ENCODE measurements around the gene CCDC3. TPM values are rescaled to one million over a fixed set of nuclear protein-coding genes. Genes with fewer than 3 reads are reported as not detected.

Gene CCDC3
- total RNA-seq, 1 experiment from 2014 or later: 1.4 TPM

- Histone ChIP-seq H3K9ac (ENCODE audit: low read length) (no peak overlapping the region), H3K9me3 (ENCODE audit: low read length) (peaks cover 9% of the 10 kb centered on the region; the same call in 1 of the 2 replicates), H3K4me2 (ENCODE audit: low read depth, low read length, poor library complexity, severe bottlenecking) (no peak overlapping the region), H3K36me3 (ENCODE audit: insufficient read depth, low read length) (peaks cover 4% of the 10 kb centered on the region; the same call in 1 of the 2 replicates), H4K20me1 (ENCODE audit: insufficient read depth, low read depth, low read length) (no peaks in the 10 kb centered on the region), H2AFZ (ENCODE audit: low read length) (no peak overlapping the region), H3K27ac (ENCODE audit: low read length) (no peak overlapping the region), H3K79me2 (ENCODE audit: low read length) (no peaks in the 10 kb centered on the region), H3K4me1 (ENCODE audit: low read length) (peaks cover 6% of the 10 kb centered on the region), H3K4me3 (ENCODE audit: low read length) (no peak overlapping the region), H3K27me3 (ENCODE audit: low read length) (no peaks in the 10 kb centered on the region), H3K9me2 (replicated peaks; ENCODE audit: insufficient read depth, low read length) (no peaks in the 10 kb centered on the region)
- no peak for DNase-seq
Observed at GRCh38 chr10:13018171-13018570, 16.7 kb upstream of the CCDC3 start.

DNA sequence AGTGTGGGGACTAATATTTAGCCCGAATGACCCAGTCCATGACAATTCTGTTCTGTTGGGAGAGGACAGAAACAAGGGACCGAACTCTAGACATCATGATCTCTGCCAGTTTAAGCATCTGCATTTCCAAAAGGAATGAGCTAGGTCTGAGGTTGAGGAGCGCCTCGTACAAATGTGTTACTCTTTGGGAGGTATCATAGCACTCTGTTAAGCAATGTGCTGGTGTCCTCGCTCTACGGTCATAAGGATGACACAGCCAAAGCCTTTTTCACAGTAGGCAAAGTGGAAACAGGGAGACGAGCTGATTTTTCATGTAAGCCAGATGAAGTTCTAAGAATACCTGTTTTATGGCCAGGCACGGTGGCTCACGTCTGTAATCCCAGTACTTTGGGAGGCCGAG, 15.4 kb upstream of the CCDC3 start:
- Histone ChIP-seq H3K4me1 (ENCODE audit: low read length) (peaks cover 10% of the 10 kb centered on the region), H3K9me2 (replicated peaks; ENCODE audit: insufficient read depth, low read length) (no peaks in the 10 kb centered on the region), H4K20me1 (ENCODE audit: insufficient read depth, low read depth, low read length) (no peaks in the 10 kb centered on the region), H3K36me3 (ENCODE audit: insufficient read depth, low read length) (no peaks in the 10 kb centered on the region), H3K4me2 (ENCODE audit: low read depth, low read length, poor library complexity, severe bottlenecking) (no peak overlapping the region), H3K4me3 (ENCODE audit: low read length) (no peak overlapping the region), H3K79me2 (ENCODE audit: low read length) (no peaks in the 10 kb centered on the region), H2AFZ (ENCODE audit: low read length) (no peak overlapping the region), H3K9ac (ENCODE audit: low read length) (no peak overlapping the region), H3K27ac (ENCODE audit: low read length) (no peak overlapping the region), H3K9me3 (ENCODE audit: low read length) (no peaks in the 10 kb centered on the region), H3K27me3 (ENCODE audit: low read length) (no peaks in the 10 kb centered on the region)
- DNase-seq: no peak

DNA sequence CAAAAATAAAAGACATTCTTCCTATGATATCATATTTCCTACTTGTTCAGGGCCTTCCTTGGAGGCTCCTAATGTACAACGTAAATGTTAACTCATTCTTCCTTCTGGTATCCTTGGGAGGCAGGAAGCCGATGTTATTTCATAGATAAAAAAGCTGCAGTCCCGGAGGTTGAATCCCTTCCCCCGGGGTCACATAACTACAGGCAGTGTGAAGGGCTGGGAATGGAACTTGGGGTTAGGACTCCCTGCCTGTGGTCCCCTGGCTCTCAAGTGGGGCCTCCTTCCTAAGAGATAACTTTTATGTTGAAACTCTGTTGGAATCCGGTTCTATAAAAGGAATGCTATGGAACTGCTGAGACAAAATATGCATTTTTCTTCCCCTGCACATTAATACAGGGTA, 14.9 kb upstream of the CCDC3 start:
- Histone ChIP-seq H3K4me1 (ENCODE audit: low read length) (peaks cover 10% of the 10 kb centered on the region), H3K9me2 (replicated peaks; ENCODE audit: insufficient read depth, low read length) (no peaks in the 10 kb centered on the region), H4K20me1 (ENCODE audit: insufficient read depth, low read depth, low read length) (no peaks in the 10 kb centered on the region), H3K4me2 (ENCODE audit: low read depth, low read length, poor library complexity, severe bottlenecking) (no peak overlapping the region), H3K9ac (ENCODE audit: low read length) (no peak overlapping the region), H3K79me2 (ENCODE audit: low read length) (no peaks in the 10 kb centered on the region), H3K27ac (ENCODE audit: low read length) (no peak overlapping the region), H3K27me3 (ENCODE audit: low read length) (no peaks in the 10 kb centered on the region), H2AFZ (ENCODE audit: low read length) (no peak overlapping the region), H3K9me3 (ENCODE audit: low read length) (no peaks in the 10 kb centered on the region), H3K4me3 (ENCODE audit: low read length) (no peak overlapping the region), H3K36me3 (ENCODE audit: insufficient read depth, low read length) (no peaks in the 10 kb centered on the region)
- DNase-seq: no peak

DNA sequence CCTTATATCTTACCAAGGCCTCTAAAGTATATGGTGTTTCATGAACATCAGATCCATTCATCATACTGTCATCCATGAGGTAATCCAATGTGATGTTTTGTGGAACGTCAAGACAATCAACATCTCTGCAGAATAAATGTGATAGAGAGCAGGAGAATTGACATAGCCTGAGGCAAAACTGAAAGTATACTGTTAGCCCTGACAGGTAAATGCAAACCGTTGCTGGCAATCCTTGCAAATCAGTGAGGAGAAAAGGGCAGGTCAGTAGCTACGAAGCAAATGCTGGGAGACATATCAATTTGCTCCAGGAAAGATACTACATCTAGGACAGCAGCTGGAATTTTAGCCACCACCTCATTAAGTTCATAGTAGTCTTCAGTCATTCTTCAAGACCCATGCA, 4.5 kb upstream of the CCDC3 start:
- H4K20me1 ChIP-seq (ENCODE audit: insufficient read depth, low read depth, low read length): no peaks in the 10 kb centered on the region
- H3K27me3 ChIP-seq (ENCODE audit: low read length): no peaks in the 10 kb centered on the region
- H3K9me3 ChIP-seq (ENCODE audit: low read length): no peaks in the 10 kb centered on the region
- no peak overlapping the region for H2AFZ ChIP-seq (ENCODE audit: low read length)
- H3K4me2 ChIP-seq (ENCODE audit: low read depth, low read length, poor library complexity, severe bottlenecking): no peak overlapping the region
- no peaks in the 10 kb centered on the region; the same call in 1 of the 2 replicates for H3K36me3 ChIP-seq (ENCODE audit: insufficient read depth, low read length)
- no peaks in the 10 kb centered on the region for H3K9me2 ChIP-seq (replicated peaks; ENCODE audit: insufficient read depth, low read length)
- DNase-seq: no peak
- no peaks in the 10 kb centered on the region for H3K79me2 ChIP-seq (ENCODE audit: low read length)
- no peak overlapping the region for H3K9ac ChIP-seq (ENCODE audit: low read length)
- H3K4me1 ChIP-seq (ENCODE audit: low read length): peaks cover 14% of the 10 kb centered on the region
- no peak overlapping the region for H3K27ac ChIP-seq (ENCODE audit: low read length)
- no peak overlapping the region for H3K4me3 ChIP-seq (ENCODE audit: low read length)

GRCh38 chr10:13003759-13004158, 2.2 kb upstream of the CCDC3 start:
- H3K9ac ChIP-seq (ENCODE audit: low read length): no peak overlapping the region
- H3K27ac ChIP-seq (ENCODE audit: low read length): 0 out of 2 replicates have a peak overlapping the region, but pooled peaks have one; percentile 17
- no peaks in the 10 kb centered on the region for H3K9me2 ChIP-seq (replicated peaks; ENCODE audit: insufficient read depth, low read length)
- peaks cover 26% of the 10 kb centered on the region for H3K4me1 ChIP-seq (ENCODE audit: low read length)
- H4K20me1 ChIP-seq (ENCODE audit: insufficient read depth, low read depth, low read length): no peaks in the 10 kb centered on the region
- no peaks in the 10 kb centered on the region for H3K9me3 ChIP-seq (ENCODE audit: low read length)
- no peak overlapping the region for H3K4me2 ChIP-seq (ENCODE audit: low read depth, low read length, poor library complexity, severe bottlenecking)
- H2AFZ ChIP-seq (ENCODE audit: low read length): peak overlapping the region; percentile 56
- no peaks in the 10 kb centered on the region for H3K79me2 ChIP-seq (ENCODE audit: low read length)
- DNase-seq: peak; percentile 77
- H3K36me3 ChIP-seq (ENCODE audit: insufficient read depth, low read length): no peaks in the 10 kb centered on the region; the same call in 1 of the 2 replicates
- no peaks in the 10 kb centered on the region for H3K27me3 ChIP-seq (ENCODE audit: low read length)
- no peak overlapping the region for H3K4me3 ChIP-seq (ENCODE audit: low read length)

DNA sequence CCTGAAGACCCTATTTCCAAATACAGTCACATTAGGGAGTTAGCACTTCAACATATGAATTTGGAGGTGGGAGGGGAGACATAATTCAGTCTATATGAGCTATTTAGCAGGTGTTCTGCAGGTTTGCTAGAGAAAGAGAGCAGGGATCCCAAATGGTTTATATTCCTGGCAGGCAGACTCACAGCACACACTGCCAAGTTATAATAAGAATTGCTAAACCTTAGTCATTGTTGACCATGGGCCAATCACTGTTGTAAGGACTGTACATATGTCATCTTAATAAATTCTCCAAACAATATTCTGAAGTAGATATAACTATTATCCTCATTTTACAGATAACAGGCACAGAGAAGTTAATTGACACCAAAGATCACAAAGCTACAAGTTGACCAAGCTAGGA, 1.5 kb upstream of the CCDC3 start:
- no peaks in the 10 kb centered on the region for H3K9me3 ChIP-seq (ENCODE audit: low read length)
- H3K79me2 ChIP-seq (ENCODE audit: low read length): no peaks in the 10 kb centered on the region
- no peaks in the 10 kb centered on the region for H4K20me1 ChIP-seq (ENCODE audit: insufficient read depth, low read depth, low read length)
- H2AFZ ChIP-seq (ENCODE audit: low read length): no peak overlapping the region
- no peak overlapping the region for H3K9ac ChIP-seq (ENCODE audit: low read length)
- no peak overlapping the region for H3K27ac ChIP-seq (ENCODE audit: low read length)
- H3K27me3 ChIP-seq (ENCODE audit: low read length): no peaks in the 10 kb centered on the region
- DNase-seq: no peak
- H3K4me1 ChIP-seq (ENCODE audit: low read length): peaks cover 26% of the 10 kb centered on the region
- H3K36me3 ChIP-seq (ENCODE audit: insufficient read depth, low read length): no peaks in the 10 kb centered on the region; the same call in 1 of the 2 replicates
- no peaks in the 10 kb centered on the region for H3K9me2 ChIP-seq (replicated peaks; ENCODE audit: insufficient read depth, low read length)
- no peak overlapping the region for H3K4me3 ChIP-seq (ENCODE audit: low read length)
- H3K4me2 ChIP-seq (ENCODE audit: low read depth, low read length, poor library complexity, severe bottlenecking): no peak overlapping the region

DNA sequence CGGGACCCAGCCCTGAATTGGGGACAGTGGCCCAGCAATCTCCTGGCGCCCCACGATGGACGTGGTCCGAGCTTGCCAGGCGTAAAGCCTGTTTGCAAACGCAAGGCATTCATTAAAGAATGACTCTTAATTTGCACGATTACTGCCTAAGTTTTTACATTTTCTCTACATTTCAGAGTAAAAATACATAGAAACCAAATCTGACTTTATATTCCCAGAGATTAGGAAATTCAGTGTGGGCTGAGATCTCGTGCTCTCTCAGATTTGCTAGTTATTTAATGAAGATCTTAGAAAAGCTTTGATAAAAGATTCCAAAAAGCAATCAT, 337 bp upstream of the CCDC3 start:
- no peaks in the 10 kb centered on the region for H3K79me2 ChIP-seq (ENCODE audit: low read length)
- H3K9ac ChIP-seq (ENCODE audit: low read length): no peak overlapping the region
- DNase-seq: no peak
- no peaks in the 10 kb centered on the region for H3K9me3 ChIP-seq (ENCODE audit: low read length)
- no peak overlapping the region for H2AFZ ChIP-seq (ENCODE audit: low read length)
- H3K27ac ChIP-seq (ENCODE audit: low read length): no peak overlapping the region
- no peaks in the 10 kb centered on the region for H4K20me1 ChIP-seq (ENCODE audit: insufficient read depth, low read depth, low read length)
- no peaks in the 10 kb centered on the region for H3K27me3 ChIP-seq (ENCODE audit: low read length)
- H3K36me3 ChIP-seq (ENCODE audit: insufficient read depth, low read length): no peaks in the 10 kb centered on the region; the same call in 1 of the 2 replicates
- H3K9me2 ChIP-seq (replicated peaks; ENCODE audit: insufficient read depth, low read length): no peaks in the 10 kb centered on the region
- H3K4me1 ChIP-seq (ENCODE audit: low read length): peaks cover 26% of the 10 kb centered on the region
- H3K4me3 ChIP-seq (ENCODE audit: low read length): no peak overlapping the region
- no peak overlapping the region for H3K4me2 ChIP-seq (ENCODE audit: low read depth, low read length, poor library complexity, severe bottlenecking)

DNA sequence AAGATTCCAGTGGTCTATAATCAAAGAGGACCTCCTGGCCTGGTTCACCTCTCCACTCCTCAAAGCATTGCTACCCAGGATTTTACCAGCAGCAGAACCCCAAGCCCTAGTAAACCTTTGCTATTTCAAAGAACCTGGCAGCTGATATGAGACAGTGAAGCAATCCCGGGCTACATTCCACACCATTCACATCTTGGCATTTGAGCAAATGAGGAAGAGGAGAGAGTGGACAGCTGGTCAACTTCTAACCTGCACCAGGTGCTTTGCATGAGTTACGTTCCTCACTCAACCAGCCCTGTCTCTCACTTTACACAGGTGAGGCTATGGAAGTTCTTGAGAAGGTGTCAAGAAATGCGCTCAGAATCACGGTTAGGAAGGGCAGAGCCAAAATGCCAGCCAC, 1.1 kb downstream of the CCDC3 start:
- Histone ChIP-seq H4K20me1 (ENCODE audit: insufficient read depth, low read depth, low read length) (no peaks in the 10 kb centered on the region), H3K4me2 (ENCODE audit: low read depth, low read length, poor library complexity, severe bottlenecking) (no peak overlapping the region), H3K9ac (ENCODE audit: low read length) (no peak overlapping the region), H3K27ac (ENCODE audit: low read length) (no peak overlapping the region), H3K79me2 (ENCODE audit: low read length) (no peaks in the 10 kb centered on the region), H3K27me3 (ENCODE audit: low read length) (no peaks in the 10 kb centered on the region), H3K36me3 (ENCODE audit: insufficient read depth, low read length) (no peaks in the 10 kb centered on the region; the same call in 1 of the 2 replicates), H3K9me2 (replicated peaks; ENCODE audit: insufficient read depth, low read length) (no peaks in the 10 kb centered on the region), H3K9me3 (ENCODE audit: low read length) (no peaks in the 10 kb centered on the region), H2AFZ (ENCODE audit: low read length) (no peak overlapping the region; the same call in 1 of the 2 replicates), H3K4me1 (ENCODE audit: low read length) (peaks cover 26% of the 10 kb centered on the region), H3K4me3 (ENCODE audit: low read length) (no peak overlapping the region)
- DNase-seq: no peak

DNA sequence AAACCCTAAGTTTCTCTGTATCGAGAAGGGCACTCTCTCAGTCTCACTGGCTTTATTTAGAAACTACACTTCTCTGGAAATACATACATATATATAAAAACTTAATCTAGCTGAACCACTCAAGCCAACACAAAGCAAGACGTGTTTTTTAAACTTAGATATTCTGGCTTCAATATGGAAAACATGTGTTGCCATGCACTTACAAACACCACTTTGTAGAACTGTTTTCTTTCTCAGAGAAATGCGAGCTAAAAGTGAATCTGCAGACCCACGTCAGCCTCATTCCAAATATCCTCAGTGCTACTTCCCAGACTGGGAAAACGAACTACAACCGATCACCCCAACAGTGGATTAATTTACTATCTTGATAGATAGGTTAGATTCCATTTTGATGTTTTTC, 1.7 kb downstream of the CCDC3 start:
- Histone ChIP-seq H3K9me2 (replicated peaks; ENCODE audit: insufficient read depth, low read length) (no peaks in the 10 kb centered on the region), H3K4me2 (ENCODE audit: low read depth, low read length, poor library complexity, severe bottlenecking) (no peak overlapping the region)
- no peak for DNase-seq

More for the DNA sequence above, 1.7 kb downstream of the CCDC3 start:
- no peak overlapping the region for H3K4me3 ChIP-seq (ENCODE audit: low read length)
- H3K27me3 ChIP-seq (ENCODE audit: low read length): no peaks in the 10 kb centered on the region
- no peak overlapping the region for H3K27ac ChIP-seq (ENCODE audit: low read length)
- H3K36me3 ChIP-seq (ENCODE audit: insufficient read depth, low read length): no peaks in the 10 kb centered on the region
- H2AFZ ChIP-seq (ENCODE audit: low read length): no peak overlapping the region
- no peaks in the 10 kb centered on the region for H3K9me3 ChIP-seq (ENCODE audit: low read length)
- H3K9ac ChIP-seq (ENCODE audit: low read length): no peak overlapping the region
- H3K4me1 ChIP-seq (ENCODE audit: low read length): peaks cover 29% of the 10 kb centered on the region
- H4K20me1 ChIP-seq (ENCODE audit: insufficient read depth, low read depth, low read length): no peaks in the 10 kb centered on the region
- no peaks in the 10 kb centered on the region for H3K79me2 ChIP-seq (ENCODE audit: low read length)
